Duodenal mucosa (tissue), 2 donors: ENCODE data around the gene CPO.

Experiments
- H3K27ac ChIP-seq: one replicate; pipeline ENCODE4 v1.7.0; 2013; ENCODE audit warnings: low read depth, low read length
- H3K27me3 ChIP-seq, 2 donors: one replicate each; pipeline ENCODE4 v1.7.0; 2013; ENCODE audit warnings: low read length in 2 of 2, control low read depth in 1 of 2; ENCODE audit not compliant: insufficient read depth in 2 of 2, control insufficient read depth in 1 of 2
- H3K36me3 ChIP-seq, 2 donors: one replicate each; pipeline ENCODE4 v1.7.0; 2013; ENCODE audit warnings: low read length in 2 of 2, control low read depth in 1 of 2; ENCODE audit not compliant: insufficient read depth in 2 of 2, control insufficient read depth in 1 of 2
- H3K4me1 ChIP-seq, 2 donors: one replicate each; pipeline ENCODE4 v1.7.0; 2013; ENCODE audit warnings: low read length in 2 of 2, control low read depth in 1 of 2; ENCODE audit not compliant: insufficient read depth in 2 of 2, control insufficient read depth in 1 of 2
- H3K4me3 ChIP-seq, 2 donors: one replicate each; pipeline ENCODE4 v1.7.0; 2013; ENCODE audit warnings: low read length in 2 of 2, low read depth in 1 of 2
- H3K9ac ChIP-seq, 2 donors: one replicate each; pipeline ENCODE4 v1.7.0; 2013; ENCODE audit warnings: low read length in 2 of 2, low read depth in 1 of 2
- H3K9me3 ChIP-seq, 2 donors: one replicate each; pipeline ENCODE4 v1.7.0; 2013; ENCODE audit warnings: low read length in 2 of 2, control low read depth in 1 of 2; ENCODE audit not compliant: control insufficient read depth in 1 of 2

Gene CPO, protein sequence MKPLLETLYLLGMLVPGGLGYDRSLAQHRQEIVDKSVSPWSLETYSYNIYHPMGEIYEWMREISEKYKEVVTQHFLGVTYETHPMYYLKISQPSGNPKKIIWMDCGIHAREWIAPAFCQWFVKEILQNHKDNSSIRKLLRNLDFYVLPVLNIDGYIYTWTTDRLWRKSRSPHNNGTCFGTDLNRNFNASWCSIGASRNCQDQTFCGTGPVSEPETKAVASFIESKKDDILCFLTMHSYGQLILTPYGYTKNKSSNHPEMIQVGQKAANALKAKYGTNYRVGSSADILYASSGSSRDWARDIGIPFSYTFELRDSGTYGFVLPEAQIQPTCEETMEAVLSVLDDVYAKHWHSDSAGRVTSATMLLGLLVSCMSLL

DNA sequence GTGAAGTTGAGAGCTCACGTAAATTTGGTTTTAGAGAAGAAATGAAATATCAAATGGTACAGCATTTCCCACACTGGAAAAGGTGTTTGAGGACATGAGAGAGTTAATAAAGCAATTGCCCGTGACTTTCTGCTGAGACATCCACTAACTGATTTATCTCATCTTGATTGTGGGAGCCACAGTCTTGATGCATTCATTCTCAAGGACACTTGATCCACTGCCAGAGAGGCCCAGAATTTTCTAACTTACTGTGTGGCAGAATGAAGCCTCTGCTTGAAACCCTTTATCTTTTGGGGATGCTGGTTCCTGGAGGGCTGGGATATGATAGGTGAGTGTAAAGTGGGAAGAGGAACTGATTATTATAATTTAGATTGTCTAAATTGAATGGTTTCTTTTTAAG is at the start of gene CPO:
Gene CPO (plus strand): TSS at position 179 of the 400 bp plus-strand sequence. CDS start 82 bp downstream, at position 261.
- H3K9ac ChIP-seq: no peak within 1 kb of the TSS
- peaks cover 25 to 26% of the 10 kb centered on the region in 2 donors for H3K4me1 ChIP-seq
- no peak within 1 kb of the TSS for H3K27ac ChIP-seq
- no peak within 1 kb of the TSS for H3K4me3 ChIP-seq
- no peaks in the 10 kb centered on the region for H3K27me3 ChIP-seq
- no peaks in the 10 kb centered on the region for H3K36me3 ChIP-seq
- H3K9me3 ChIP-seq: no peaks in the 10 kb centered on the region

DNA sequence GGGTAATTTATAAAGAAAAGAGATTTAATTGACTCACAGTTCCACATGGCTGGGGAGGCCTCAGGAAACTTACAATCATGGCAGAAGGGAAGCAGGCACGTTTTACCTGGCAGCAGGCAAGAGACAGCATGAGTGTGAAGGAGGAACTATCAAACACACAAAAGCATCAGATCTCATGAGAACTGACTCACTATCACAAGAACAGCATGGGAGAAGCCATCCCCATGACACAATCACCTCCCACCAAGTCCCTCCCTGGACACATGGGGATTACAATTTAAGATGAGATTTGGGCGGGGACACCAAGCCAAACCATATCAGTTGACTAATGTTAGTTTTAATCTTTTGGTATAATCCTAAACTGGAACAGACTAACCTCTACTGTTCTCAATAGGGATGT is 49.1 kb upstream of the CPO start:
- H3K36me3 ChIP-seq: no peaks in the 10 kb centered on the region
- no peak overlapping the region for H3K9ac ChIP-seq
- H3K9me3 ChIP-seq: no peaks in the 10 kb centered on the region
- H3K27me3 ChIP-seq: no peaks in the 10 kb centered on the region
- no peak overlapping the region for H3K27ac ChIP-seq
- H3K4me1 ChIP-seq: no peaks in the 10 kb centered on the region
- H3K4me3 ChIP-seq: no peak overlapping the region

DNA sequence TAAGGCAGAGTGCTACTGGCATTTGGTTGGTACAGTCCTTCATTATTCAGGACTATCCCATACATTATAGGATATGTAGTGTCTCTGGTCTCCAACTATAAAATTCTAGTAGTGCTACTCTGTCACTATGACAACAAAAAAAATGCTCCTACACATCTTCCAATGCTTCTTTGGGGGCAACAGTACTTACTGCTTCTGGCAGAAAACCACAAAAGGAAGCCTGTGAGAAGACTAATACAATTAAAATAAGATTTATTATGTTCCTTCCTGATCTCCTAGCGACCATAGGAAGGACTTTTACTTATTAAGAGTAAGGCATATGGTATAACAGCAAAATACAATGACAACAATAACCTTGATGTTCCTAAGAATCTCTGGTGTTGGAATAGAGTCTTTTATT is 48.4 kb upstream of the CPO start:
- no peak overlapping the region for H3K4me3 ChIP-seq

DNA sequence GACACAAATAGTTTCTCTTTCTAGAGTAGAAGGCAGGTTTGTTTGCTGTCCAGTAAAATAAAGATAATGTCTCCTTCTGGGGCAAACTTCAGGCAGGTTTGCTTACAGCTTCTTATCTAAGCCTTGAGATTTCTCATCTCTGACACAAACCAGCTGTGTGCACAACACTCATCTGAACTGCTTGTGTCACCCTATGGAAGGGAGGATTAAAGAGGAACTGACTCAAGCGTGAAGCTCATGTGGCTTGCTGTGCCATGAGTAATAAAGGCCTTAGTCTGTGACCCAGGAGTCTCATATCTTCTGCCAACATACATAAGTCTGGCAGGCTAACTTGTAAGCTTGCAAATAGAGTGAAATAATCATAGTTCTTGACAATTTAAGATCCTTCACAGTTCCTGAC is 24.2 kb upstream of the CPO start:
- H3K9me3 ChIP-seq: no peaks in the 10 kb centered on the region
- H3K27me3 ChIP-seq: no peaks in the 10 kb centered on the region
- H3K27ac ChIP-seq: no peak overlapping the region
- no peak overlapping the region for H3K9ac ChIP-seq
- no peak overlapping the region for H3K4me3 ChIP-seq
- H3K36me3 ChIP-seq: no peaks in the 10 kb centered on the region
- peaks cover 0 to 3% of the 10 kb centered on the region in 2 donors for H3K4me1 ChIP-seq

More for the DNA sequence above, 48.4 kb upstream of the CPO start:
- Histone ChIP-seq H3K27me3 (no peaks in the 10 kb centered on the region), H3K9ac (no peak overlapping the region), H3K9me3 (no peaks in the 10 kb centered on the region), H3K4me1 (no peaks in the 10 kb centered on the region), H3K36me3 (no peaks in the 10 kb centered on the region), H3K27ac (no peak overlapping the region)

DNA sequence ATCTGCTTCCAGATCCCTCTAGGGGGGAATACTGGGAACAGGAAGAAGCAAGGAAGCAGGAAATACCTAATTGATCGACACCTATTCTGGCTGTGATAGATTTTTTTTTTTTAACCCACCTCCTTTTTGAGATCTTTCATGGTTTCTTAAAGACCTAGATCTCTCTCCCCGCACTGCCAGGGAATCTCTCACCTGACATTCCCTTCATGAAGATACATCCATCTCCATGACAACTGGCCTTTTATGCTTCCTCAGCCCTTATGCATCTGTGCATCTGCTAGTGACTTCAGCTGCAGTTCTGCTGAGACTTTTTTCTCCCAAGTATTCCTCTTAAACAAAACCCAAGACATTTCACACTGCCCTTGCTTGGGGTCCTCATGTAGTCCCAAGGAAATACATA is 21.1 kb upstream of the CPO start:
- no peaks in the 10 kb centered on the region for H3K9me3 ChIP-seq
- no peak overlapping the region for H3K27ac ChIP-seq
- no peak overlapping the region for H3K9ac ChIP-seq
- H3K4me3 ChIP-seq: no peak overlapping the region
- peaks cover 0 to 3% of the 10 kb centered on the region in 2 donors for H3K4me1 ChIP-seq
- H3K27me3 ChIP-seq: no peaks in the 10 kb centered on the region
- H3K36me3 ChIP-seq: no peaks in the 10 kb centered on the region

DNA sequence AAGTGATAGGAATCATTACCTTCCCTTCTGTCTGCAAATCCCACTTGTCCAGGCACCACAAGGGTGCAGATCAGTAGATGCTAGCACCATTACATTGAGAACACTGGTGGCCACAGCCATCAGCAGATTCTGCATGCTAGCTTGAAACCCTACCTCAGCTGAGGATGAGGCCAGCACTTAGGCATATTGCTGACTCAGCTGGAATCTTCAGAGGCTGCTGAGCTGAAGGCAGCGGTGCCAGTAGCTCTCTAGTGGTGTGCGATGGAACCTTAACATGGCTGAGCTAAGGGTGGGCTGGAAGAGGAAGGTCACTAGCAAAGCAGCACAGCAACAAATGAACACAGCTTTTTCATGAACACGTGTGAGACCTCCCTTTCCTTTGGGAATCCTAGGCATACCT is 19.0 kb upstream of the CPO start:
- no peaks in the 10 kb centered on the region for H3K36me3 ChIP-seq
- H3K4me3 ChIP-seq: no peak overlapping the region
- H3K9ac ChIP-seq: no peak overlapping the region
- peaks cover 0 to 2% of the 10 kb centered on the region in 2 donors for H3K4me1 ChIP-seq
- H3K27me3 ChIP-seq: no peaks in the 10 kb centered on the region
- no peak overlapping the region for H3K27ac ChIP-seq
- H3K9me3 ChIP-seq: no peaks in the 10 kb centered on the region

DNA sequence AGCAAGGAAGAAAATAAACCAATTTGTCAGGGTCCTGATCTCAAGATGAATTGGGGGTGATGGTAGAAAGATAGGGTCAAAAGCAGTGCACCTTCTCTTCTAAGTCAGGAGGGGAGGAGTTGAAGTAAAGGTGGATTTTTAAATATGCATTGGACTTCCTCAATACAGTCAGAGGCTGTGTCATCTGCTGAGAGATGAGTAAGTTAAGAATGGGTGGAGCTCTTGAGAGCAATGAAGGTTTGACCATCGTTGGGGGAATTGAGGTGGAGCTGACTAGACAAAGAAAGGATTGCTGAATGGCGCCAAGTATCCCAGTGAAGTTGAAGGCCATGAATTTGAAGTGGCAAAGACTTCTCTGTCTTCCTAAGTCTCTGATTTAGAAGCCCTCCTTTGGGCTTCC is 18.4 kb upstream of the CPO start:
- H3K4me3 ChIP-seq: no peak overlapping the region
- H3K27ac ChIP-seq: no peak overlapping the region
- no peaks in the 10 kb centered on the region for H3K9me3 ChIP-seq
- no peaks in the 10 kb centered on the region for H3K27me3 ChIP-seq
- no peak overlapping the region for H3K9ac ChIP-seq
- no peaks in the 10 kb centered on the region for H3K4me1 ChIP-seq
- no peaks in the 10 kb centered on the region for H3K36me3 ChIP-seq

DNA sequence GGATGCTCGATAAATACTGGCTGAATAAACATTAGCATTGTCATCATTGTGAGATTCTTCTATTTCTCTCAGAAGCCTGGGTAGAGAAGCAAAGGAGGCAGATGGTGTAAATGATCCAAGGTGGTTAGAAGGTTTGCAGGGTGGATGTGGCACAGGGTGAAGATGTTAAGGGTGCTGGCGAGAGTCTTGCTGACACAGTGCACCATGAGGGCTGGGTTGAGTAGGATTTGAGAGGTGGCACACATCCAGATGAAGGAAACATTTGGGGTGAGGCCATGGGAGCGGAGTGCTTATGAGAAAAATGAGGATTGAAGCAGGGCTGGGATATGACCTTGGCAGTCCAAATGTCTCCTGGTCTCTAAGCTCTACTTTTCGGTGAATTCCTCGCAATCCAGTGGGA is 17.8 kb upstream of the CPO start:
- Histone ChIP-seq H3K9me3 (no peaks in the 10 kb centered on the region), H3K27ac (no peak overlapping the region), H3K27me3 (no peaks in the 10 kb centered on the region), H3K4me3 (no peak overlapping the region), H3K9ac (no peak overlapping the region), H3K4me1 (no peaks in the 10 kb centered on the region), H3K36me3 (no peaks in the 10 kb centered on the region)

DNA sequence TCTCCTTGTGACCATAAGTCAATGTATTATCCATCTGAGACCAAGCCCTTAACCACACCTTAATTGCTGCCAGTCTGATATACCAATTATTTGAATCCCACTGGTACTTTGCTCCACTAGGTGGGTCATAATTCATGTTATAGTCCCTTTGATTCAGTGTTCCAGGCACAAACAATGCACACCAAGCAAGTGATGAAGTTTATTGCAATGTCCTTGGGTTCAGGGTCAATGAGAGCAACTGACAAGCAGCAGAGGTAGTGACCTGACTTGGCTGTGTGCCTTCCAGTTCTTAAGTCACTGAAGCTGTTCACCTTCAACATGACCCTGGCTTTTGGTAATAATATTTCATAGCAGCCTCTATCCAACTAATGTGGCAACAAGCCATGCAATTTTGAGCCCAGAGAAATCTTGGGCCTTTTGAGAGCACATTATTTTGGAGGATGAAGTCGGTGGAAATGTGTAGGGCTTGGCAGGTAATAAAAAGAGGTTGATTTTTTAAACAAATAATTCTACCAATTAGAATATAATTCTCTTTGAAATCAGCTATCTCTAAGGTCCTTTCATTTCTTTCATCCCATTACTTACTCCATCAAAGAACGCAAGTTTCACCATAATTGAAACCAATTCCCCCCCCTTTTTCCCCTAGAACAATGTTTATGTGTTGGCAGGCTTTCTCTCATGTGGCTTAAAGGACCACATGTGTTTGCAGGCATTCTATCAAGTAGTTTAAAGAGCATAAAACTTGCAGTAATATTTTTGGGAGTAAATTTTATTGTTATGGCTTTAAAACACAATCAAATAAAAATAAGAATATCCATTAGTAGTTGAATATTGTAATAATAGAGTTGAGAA is 3.1 kb upstream of the CPO start:
- H3K27ac ChIP-seq: no peak overlapping the region
- H3K9ac ChIP-seq: no peak overlapping the region
- H3K36me3 ChIP-seq: no peaks in the 10 kb centered on the region
- no peaks in the 10 kb centered on the region for H3K9me3 ChIP-seq
- H3K27me3 ChIP-seq: no peaks in the 10 kb centered on the region
- H3K4me1 ChIP-seq: peaks cover 25 to 26% of the 10 kb centered on the region in 2 donors
- no peak overlapping the region for H3K4me3 ChIP-seq

DNA sequence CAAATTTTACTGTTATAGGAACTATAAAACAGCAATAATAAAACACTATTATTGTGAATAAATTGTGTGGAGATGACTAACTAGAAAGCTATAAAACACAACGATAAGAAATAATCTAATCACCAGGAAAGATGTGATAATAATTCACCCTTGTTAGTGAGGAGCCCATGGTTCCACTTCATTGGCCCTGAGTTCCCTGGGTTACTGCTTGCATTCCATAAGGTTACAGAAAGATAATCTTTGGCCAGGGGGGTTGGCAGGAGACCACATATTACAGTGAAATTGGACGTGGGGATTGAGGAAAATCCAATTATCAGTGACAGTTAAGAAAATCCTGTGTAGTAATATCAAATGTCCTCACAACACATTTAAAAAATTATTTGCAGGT is 2.5 kb upstream of the CPO start:
- Histone ChIP-seq H3K9me3 (no peaks in the 10 kb centered on the region), H3K9ac (no peak overlapping the region), H3K27me3 (no peaks in the 10 kb centered on the region), H3K36me3 (no peaks in the 10 kb centered on the region), H3K4me3 (no peak overlapping the region), H3K27ac (no peak overlapping the region), H3K4me1 (peaks cover 25 to 26% of the 10 kb centered on the region in 2 donors)
